Spleen (tissue), 11 donors: ENCODE measurements around the gene MOB3A. TPM values are rescaled to one million over a fixed set of nuclear protein-coding genes. Genes with fewer than 3 reads are reported as not detected.

Experiments
- DNase-seq: peaks from one replicate; pipeline ENCODE4 v3.0.0-alpha.2; 2020
- H3K27ac ChIP-seq, 8 donors: fragments of 200-600 bp; sonication (generic) in 7 of 8; 1 replicate in 4 of 8; 2 replicates in 4 of 8; pipeline versions ENCODE4 v1.5.0 to v1.8.0; 2016 to 2021; ENCODE audit warnings: inconsistent platforms in 4 of 8, mild to moderate bottlenecking in 4 of 8, moderate library complexity in 1 of 8
- H3K27me3 ChIP-seq, 7 donors: fragments of 200-600 bp; sonication (generic) in 6 of 7; replicated peaks in 1 of 7; 1 replicate in 4 of 7; 2 replicates in 3 of 7; pipeline versions ENCODE4 v1.5.0 to v1.8.0; 2016 to 2021; ENCODE audit warnings: inconsistent platforms in 3 of 7, mild to moderate bottlenecking in 1 of 7
- H3K36me3 ChIP-seq, 6 donors: fragments of 200-600 bp; sonication (generic) in 5 of 6; 1 replicate in 4 of 6; 2 replicates in 2 of 6; pipeline versions ENCODE4 v1.5.0 to v1.8.0; 2016 to 2021; ENCODE audit warnings: inconsistent platforms in 2 of 6
- H3K4me1 ChIP-seq, 6 donors: fragments of 200-600 bp; sonication (generic) in 5 of 6; 1 replicate in 3 of 6; 2 replicates in 3 of 6; pipeline versions ENCODE4 v1.5.0 to v1.8.0; 2016 to 2021; ENCODE audit warnings: inconsistent platforms in 3 of 6
- H3K4me3 ChIP-seq, 8 donors: fragments of 200-600 bp; sonication (generic) in 7 of 8; 1 replicate in 4 of 8; 2 replicates in 4 of 8; pipeline versions ENCODE4 v1.5.0 to v1.8.0; 2016 to 2021; ENCODE audit warnings: inconsistent platforms in 4 of 8, mild to moderate bottlenecking in 4 of 8, moderate library complexity in 2 of 8
- H3K9me3 ChIP-seq, 8 donors: fragments of 200-600 bp; sonication (generic) in 7 of 8; 1 replicate in 4 of 8; 2 replicates in 4 of 8; pipeline versions ENCODE4 v1.5.0 to v1.8.0; 2016 to 2021; ENCODE audit warnings: inconsistent platforms in 4 of 8
- CTCF ChIP-seq, 11 experiments: fragments of 200-600 bp in 7 of 11; fragments of 450-650 bp in 4 of 11; sonication (generic) in 4 of 11; IDR thresholded peaks in 8 of 11; conservative IDR thresholded peaks in 3 of 11; 1 replicate in 7 of 11; 2 replicates in 4 of 11; pipeline versions ENCODE4 v1.4.0 to v1.8.0; 2016 to 2021; ENCODE audit warnings: antibody characterized with exemption in 11 of 11, inconsistent platforms in 4 of 11, mild to moderate bottlenecking in 1 of 11
- POLR2A ChIP-seq, 3 donors: fragments of 450-650 bp; IDR thresholded peaks; one replicate each; pipeline ENCODE4 v1.5.1; 2017; ENCODE audit warnings: antibody characterized with exemption in 3 of 3, mild to moderate bottlenecking in 1 of 3
- POLR2AphosphoS5 ChIP-seq, 3 donors: sonication (generic); formaldehyde crosslinking; IDR thresholded peaks; one replicate each; pipeline ENCODE4 v1.5.1; 2017; ENCODE audit warnings: antibody characterized with exemption in 3 of 3
- WGBS, 5 donors: extraction: QIAGEN DNeasy Blood & Tissue Kit in 3 of 5; methylation state at CpG; one replicate each; pipeline versions ENCODE4 v1.1.5 to v1.1.7; 2013 to 2018; 5-methylcytosine and 5-hydroxymethylcytosine counted together
- intact Hi-C: fragments of 100-400 bp; cut with DNase I; formaldehyde crosslinking; loops from one replicate; pipeline ENCODE4 v1.15.0; 2023; ENCODE audit warnings: low total_unique reads
- polyA plus RNA-seq, 3 donors: library from polyadenylated mRNA; stranded (reverse); fragments of 200-250 nt; gene quantifications; one replicate each; pipeline ENCODE4 v1.2.1, GENCODE V29; 2013
- total RNA-seq, 7 donors: library from RNA; depleted of rRNA in 3 of 7; stranded (reverse); fragments of >200 nt in 3 of 7; fragmentation: NEBNext Ultra II Directional in 4 of 7; extraction: Animal tissue kit (Norgen Biotek cat#: 25700) in 4 of 7; gene quantifications; one replicate each; pipeline versions ENCODE4 v1.1.0 to v1.2.1, GENCODE V29; 2016 to 2021
- donor health status: healthy with polysubstance abuse.
- donor health status: DM: no; HTN: no; CAD: no; lungs with moderate emphysema.
- donor health status: DM: no; HTN: no; CAD: no.
- donor health status: Bipolar disorder and iron deficiency.
- donor health status: healthy.
- donor health status: DM: no; HTN: no; CAD: no.
- donor health status: DM: yes; HTN: yes; CAD: no.

Gene MOB3A
- total and polyA plus RNA-seq, 10 donors, result 24.2 to 161 (median 103) TPM

- TF ChIP-seq POLR2A (IDR thresholded peaks at IDR 0.05) (no peak), POLR2AphosphoS5 (IDR thresholded peaks at IDR 0.05) (peak in 2 of 3 donors; percentile 3 to 21), CTCF (IDR thresholded peaks at IDR 0.05 in 8 of 11, conservative IDR thresholded peaks at IDR 0.05 in 3 of 11) (no peak)
- peaks cover 35 to 89% (median 73%) of the 10 kb centered on the region in 6 donors for H3K4me1 ChIP-seq
- peak; percentile 68 for DNase-seq
- peak overlapping the region in 5 of 8 donors; percentile 48 to 100 (median 98) for H3K27ac ChIP-seq
- 73 to 84% (median 81%) methylated on average over 22 to 24 of the region's 24 CpGs for WGBS, 5 donors
- intact Hi-C loops, result no loop called here
- peaks cover 4 to 13% (median 9%) of the 10 kb centered on the region in 8 donors for H3K9me3 ChIP-seq
- no peaks in the 10 kb centered on the region for H3K27me3 ChIP-seq
- H3K4me3 ChIP-seq, result no peak overlapping the region
- peaks cover 0 to 55% (median 44%) of the 10 kb centered on the region in 6 donors for H3K36me3 ChIP-seq
These were observed 58.4 kb downstream of the MOB3A start for GRCh38 chr19:2037651-2038255.

GRCh38 chr19:2036424-2036823 is 59.7 kb downstream of the MOB3A start:
- Histone ChIP-seq H3K36me3 (peaks cover 0 to 42% (median 38%) of the 10 kb centered on the region in 6 donors), H3K27ac (peak overlapping the region in 1 of 8 donors; percentile 100), H3K27me3 (no peaks in the 10 kb centered on the region), H3K4me1 (peaks cover 39 to 89% (median 73%) of the 10 kb centered on the region in 6 donors), H3K9me3 (peaks cover 4 to 13% (median 9%) of the 10 kb centered on the region in 8 donors), H3K4me3 (no peak overlapping the region)
- TF ChIP-seq POLR2A (IDR thresholded peaks at IDR 0.05), result no peak
- peak in 1 of 3 donors; percentile 29 for TF ChIP-seq POLR2AphosphoS5 (IDR thresholded peaks at IDR 0.05)
- no peak for DNase-seq
- intact Hi-C loops, result no loop called here
- WGBS, 5 donors, result 90 to 96% (median 95%) methylated on average over 8 of the region's 8 CpGs

- DNase-seq, result peak; percentile 77
- peak overlapping the region in 4 of 8 donors; percentile 36 to 91 (median 66) for H3K27ac ChIP-seq
These were observed 60.5 kb downstream of the MOB3A start for GRCh38 chr19:2035590-2035991.

More at GRCh38 chr19:2035590-2035991, 60.5 kb downstream of the MOB3A start:
- Histone ChIP-seq H3K9me3 (peaks cover 4 to 13% (median 9%) of the 10 kb centered on the region in 8 donors), H3K36me3 (peaks cover 0 to 33% (median 29%) of the 10 kb centered on the region in 6 donors), H3K4me1 (peaks cover 32 to 89% (median 69%) of the 10 kb centered on the region in 6 donors), H3K27me3 (no peaks in the 10 kb centered on the region), H3K4me3 (no peak overlapping the region)
- intact Hi-C loops, result no loop called here
- TF ChIP-seq CTCF (IDR thresholded peaks at IDR 0.05 in 8 of 11, conservative IDR thresholded peaks at IDR 0.05 in 3 of 11) (no peak), POLR2AphosphoS5 (IDR thresholded peaks at IDR 0.05) (peak in 1 of 3 donors; percentile 3)
- WGBS, 5 donors, result 83 to 89% (median 88%) methylated on average over 9 to 14 of the region's 14 CpGs
